ENCODE measurements around the gene PCSK6. TPM values are rescaled to one million over a fixed set of nuclear protein-coding genes. Genes with fewer than 3 reads are reported as not detected.

PCSK6 gene
- total and polyA plus RNA-seq, 7 donors: 8.3 to 32.7 (median 13.3) TPM

- WGBS, 3 donors: 81 to 86% (median 82%) methylated on average over 20 of the region's 20 CpGs
- Histone ChIP-seq H3K4me1 (no peaks in the 10 kb centered on the region), H3K27ac (no peak overlapping the region), H3K4me3 (no peak overlapping the region), H3K36me3 (ENCODE audit: insufficient read depth in 1 of 2, low read depth in 1 of 2) (peaks cover 0 to 76% of the 10 kb centered on the region in 2 donors), H3K27me3 (ENCODE audit: insufficient read depth in 3 of 3, low read length in 2 of 3) (no peaks in the 10 kb centered on the region), H3K9me3 (no peaks in the 10 kb centered on the region)
- DNase-seq: no peak
- intact Hi-C loops (cut with DNase I): loop anchor here in 1 of 2 donors (5.0 to 10.0 kb wide), 2 partner anchors 61 to 123 kb away; no protein-coding TSS in a partner anchor
- ATAC-seq: no peak
- no peak for TF ChIP-seq CTCF (IDR thresholded peaks at IDR 0.05)
These were observed 61.7 kb downstream of the PCSK6 start for GRCh38 chr15:101427606-101428487.

DNA sequence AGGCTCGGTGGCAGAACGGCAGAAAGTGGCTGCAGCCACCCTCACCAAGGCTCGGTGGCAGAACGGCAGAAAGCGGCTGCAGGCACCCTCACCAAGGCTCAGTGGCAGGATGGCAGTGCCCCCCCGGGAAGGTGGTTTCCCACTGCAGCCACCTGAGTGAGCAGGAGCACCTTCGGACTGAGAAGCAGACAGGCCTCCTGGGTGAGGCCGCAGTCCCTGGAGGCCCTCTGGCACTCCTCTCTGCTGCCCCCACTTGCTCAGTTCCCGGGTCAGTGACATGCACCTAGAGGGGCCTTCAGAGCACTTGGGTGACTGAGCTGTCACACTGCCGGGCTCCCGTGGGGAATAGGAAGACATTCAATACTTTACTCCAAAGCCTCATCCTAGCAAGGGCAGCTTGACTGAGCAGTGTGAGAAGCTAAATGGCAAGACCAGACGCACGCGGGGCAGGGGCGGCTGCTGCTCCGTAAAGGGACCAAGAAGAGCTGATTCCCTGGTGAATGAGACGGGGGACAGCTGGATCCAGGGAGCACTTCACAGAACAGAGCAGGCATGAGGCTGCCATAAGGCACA is 62.7 kb downstream of the PCSK6 start:
- Histone ChIP-seq H3K4me3 (no peak overlapping the region), H3K27ac (no peak overlapping the region), H3K4me1 (no peaks in the 10 kb centered on the region), H3K9me3 (no peaks in the 10 kb centered on the region), H3K27me3 (ENCODE audit: insufficient read depth in 3 of 3, low read length in 2 of 3) (no peaks in the 10 kb centered on the region), H3K36me3 (ENCODE audit: insufficient read depth in 1 of 2, low read depth in 1 of 2) (peaks cover 0 to 73% of the 10 kb centered on the region in 2 donors)
- no peak for TF ChIP-seq CTCF (IDR thresholded peaks at IDR 0.05)
- ATAC-seq (peak in 1 of 4 donors; percentile 15), DNase-seq (no peak)
- WGBS, 3 donors: 69 to 83% (median 71%) methylated on average over 15 to 17 of the region's 17 CpGs
- intact Hi-C loops (cut with DNase I): loop anchor here in 1 of 2 donors (5.0 to 10.0 kb wide), 2 partner anchors 60 to 122 kb away; no protein-coding TSS in a partner anchor

DNA sequence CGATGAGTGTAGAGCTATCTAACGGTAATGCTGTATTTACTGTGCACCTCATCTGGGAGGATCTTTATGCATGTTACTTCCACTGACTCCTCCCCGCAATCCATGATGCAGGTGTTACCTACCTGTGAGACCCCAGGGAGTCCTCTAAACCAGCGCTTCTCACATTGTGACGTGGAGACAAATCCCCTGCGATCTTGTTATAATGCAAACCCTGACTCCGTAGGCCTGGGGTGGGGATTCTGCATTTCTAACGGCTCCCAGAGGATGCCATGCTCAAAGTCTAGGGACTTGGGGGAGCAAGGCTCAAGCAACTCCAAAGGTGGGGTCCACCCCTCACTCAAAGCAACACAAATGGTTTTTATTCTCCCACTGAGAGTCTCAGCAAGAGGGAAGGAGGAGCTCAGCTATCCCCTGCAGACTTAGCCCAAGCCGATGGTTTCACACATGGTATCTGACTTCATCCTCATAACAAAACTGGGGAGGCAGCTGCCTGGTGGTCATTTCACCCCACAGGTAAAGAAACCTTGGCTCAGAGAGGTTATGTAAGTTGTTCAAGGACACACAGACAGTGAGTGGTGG is 63.6 kb downstream of the PCSK6 start:
- WGBS, 3 donors: 78 to 86% (median 81%) methylated on average over 9 of the region's 9 CpGs
- ATAC-seq: no peak
- Histone ChIP-seq H3K4me3 (no peak overlapping the region), H3K27me3 (ENCODE audit: insufficient read depth in 3 of 3, low read length in 2 of 3) (no peaks in the 10 kb centered on the region), H3K27ac (no peak overlapping the region), H3K4me1 (no peaks in the 10 kb centered on the region), H3K9me3 (no peaks in the 10 kb centered on the region), H3K36me3 (ENCODE audit: insufficient read depth in 1 of 2, low read depth in 1 of 2) (peaks cover 0 to 69% of the 10 kb centered on the region in 2 donors)
- TF ChIP-seq CTCF (IDR thresholded peaks at IDR 0.05): no peak
- intact Hi-C loops (cut with DNase I): loop anchor here in 1 of 2 donors (5.0 to 10.0 kb wide), 2 partner anchors 59 to 121 kb away; no protein-coding TSS in a partner anchor
- no peak for DNase-seq

DNA sequence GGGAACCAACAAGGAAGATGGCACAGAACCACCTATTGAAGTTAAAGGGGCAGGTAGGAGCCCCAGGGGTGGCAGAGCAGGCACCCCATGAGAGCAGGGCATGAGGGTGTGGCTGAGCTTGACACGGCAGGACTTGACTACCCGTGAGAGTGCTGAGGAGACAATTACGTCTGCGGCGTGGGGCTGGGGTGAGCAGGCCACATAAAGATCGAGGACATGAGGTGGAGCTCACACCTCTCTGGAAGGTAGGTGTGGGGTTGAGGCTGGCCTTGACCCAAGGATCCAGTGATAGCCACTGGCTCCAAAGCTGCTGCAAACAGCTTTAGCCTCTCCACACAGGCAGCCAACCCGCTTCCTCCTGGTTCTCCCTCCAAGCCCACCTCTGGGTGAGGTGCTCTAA is 64.5 kb downstream of the PCSK6 start:
- WGBS, 3 donors: 83 to 88% (median 87%) methylated on average over 6 to 7 of the region's 7 CpGs
- intact Hi-C loops (cut with DNase I): loop anchor here in 1 of 2 donors (5.0 to 10.0 kb wide), 2 partner anchors 58 to 120 kb away; no protein-coding TSS in a partner anchor
- peaks cover 0 to 62% of the 10 kb centered on the region in 2 donors for H3K36me3 ChIP-seq (ENCODE audit: insufficient read depth in 1 of 2, low read depth in 1 of 2)

More for the DNA sequence above, 64.5 kb downstream of the PCSK6 start:
- Histone ChIP-seq H3K27ac (no peak overlapping the region), H3K27me3 (ENCODE audit: insufficient read depth in 3 of 3, low read length in 2 of 3) (no peaks in the 10 kb centered on the region), H3K9me3 (no peaks in the 10 kb centered on the region), H3K4me1 (no peaks in the 10 kb centered on the region), H3K4me3 (no peak overlapping the region)
- DNase-seq (no peak), ATAC-seq (no peak)
- TF ChIP-seq CTCF (IDR thresholded peaks at IDR 0.05): no peak
